ENCODE measurements around the gene OSGEP.

DNA sequence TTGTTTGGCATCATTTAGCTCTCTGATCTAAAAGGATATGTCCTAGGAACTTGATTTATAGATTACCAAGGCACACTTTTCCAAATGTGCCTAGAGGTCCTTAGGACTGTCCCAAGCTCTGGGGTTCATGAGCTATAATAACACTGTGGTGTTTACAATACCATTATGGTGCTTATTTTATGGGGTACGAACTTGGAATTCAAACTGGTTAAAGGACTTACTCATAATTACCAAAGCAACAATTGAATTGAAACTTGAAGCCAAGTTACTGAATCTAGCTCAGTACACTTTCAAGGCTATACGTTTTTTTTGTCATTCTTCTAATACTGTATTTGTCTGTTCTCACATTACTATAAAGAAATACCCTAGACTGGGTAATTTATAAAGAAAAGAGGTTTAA lies 31.7 kb downstream of the OSGEP start:
- TF ChIP-seq, protein P1, sequence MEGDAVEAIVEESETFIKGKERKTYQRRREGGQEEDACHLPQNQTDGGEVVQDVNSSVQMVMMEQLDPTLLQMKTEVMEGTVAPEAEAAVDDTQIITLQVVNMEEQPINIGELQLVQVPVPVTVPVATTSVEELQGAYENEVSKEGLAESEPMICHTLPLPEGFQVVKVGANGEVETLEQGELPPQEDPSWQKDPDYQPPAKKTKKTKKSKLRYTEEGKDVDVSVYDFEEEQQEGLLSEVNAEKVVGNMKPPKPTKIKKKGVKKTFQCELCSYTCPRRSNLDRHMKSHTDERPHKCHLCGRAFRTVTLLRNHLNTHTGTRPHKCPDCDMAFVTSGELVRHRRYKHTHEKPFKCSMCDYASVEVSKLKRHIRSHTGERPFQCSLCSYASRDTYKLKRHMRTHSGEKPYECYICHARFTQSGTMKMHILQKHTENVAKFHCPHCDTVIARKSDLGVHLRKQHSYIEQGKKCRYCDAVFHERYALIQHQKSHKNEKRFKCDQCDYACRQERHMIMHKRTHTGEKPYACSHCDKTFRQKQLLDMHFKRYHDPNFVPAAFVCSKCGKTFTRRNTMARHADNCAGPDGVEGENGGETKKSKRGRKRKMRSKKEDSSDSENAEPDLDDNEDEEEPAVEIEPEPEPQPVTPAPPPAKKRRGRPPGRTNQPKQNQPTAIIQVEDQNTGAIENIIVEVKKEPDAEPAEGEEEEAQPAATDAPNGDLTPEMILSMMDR (IDR thresholded peaks at IDR 0.05; ENCODE audit: low read depth, low read length), result no peak
- TF ChIP-seq POLR2A (IDR thresholded peaks at IDR 0.05; ENCODE audit: extremely low read depth, insufficient read length) (no peak), MYC (IDR thresholded peaks at IDR 0.05; ENCODE audit: low read depth, low read length) (no peak)
- TF ChIP-seq, protein P2, sequence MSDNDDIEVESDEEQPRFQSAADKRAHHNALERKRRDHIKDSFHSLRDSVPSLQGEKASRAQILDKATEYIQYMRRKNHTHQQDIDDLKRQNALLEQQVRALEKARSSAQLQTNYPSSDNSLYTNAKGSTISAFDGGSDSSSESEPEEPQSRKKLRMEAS (IDR thresholded peaks at IDR 0.05; ENCODE audit: low read depth, low read length), result no peak

Data from NB4 (cell line).